Stimulated activated CD4-positive, alpha-beta T cell treated with anti-CD3 and anti-CD28 coated beads, Interleukin-4, amount 100 ng/mL, for 4 hours (primary cell): Measurements from ENCODE around the gene KIF5A.
"Not testable (repeated sequence)": the region's sequence is repeated elsewhere in the genome, so short reads cannot be mapped to it uniquely, and the experiment has no call there.

Source experiments
- DNase-seq, 2 experiments: peaks; one replicate each; pipeline ENCODE4 v3.0.0-alpha.2; 2020

The KIF5A gene

GRCh38 chr12:57558864-57559263, 9.0 kb downstream of the KIF5A start:
- DNase-seq, result no peak

GRCh38 chr12:57560516-57560915, 10.7 kb downstream of the KIF5A start:
- DNase-seq, result no peak

GRCh38 chr12:57561117-57561516, 11.3 kb downstream of the KIF5A start:
- not testable (repeated sequence) for DNase-seq

- DNase-seq, result no peak
These were observed 13.5 kb downstream of the KIF5A start for GRCh38 chr12:57563358-57563757.

GRCh38 chr12:57564178-57564740, 14.4 kb downstream of the KIF5A start:
- no peak for DNase-seq

GRCh38 chr12:57568838-57569237, 19.0 kb downstream of the KIF5A start:
- DNase-seq, result no peak

GRCh38 chr12:57569858-57570257, 20.0 kb downstream of the KIF5A start:
- DNase-seq, result no peak

GRCh38 chr12:57570438-57570837, 20.6 kb downstream of the KIF5A start:
- not testable (repeated sequence) for DNase-seq

GRCh38 chr12:57571926-57572762, 22.3 kb downstream of the KIF5A start:
- no peak for DNase-seq

- DNase-seq, result no peak
These were observed 25.0 kb downstream of the KIF5A start for GRCh38 chr12:57574795-57575194.

GRCh38 chr12:57575771-57576612, 26.1 kb downstream of the KIF5A start:
- no peak for DNase-seq

- DNase-seq, result no peak
These were observed 26.8 kb downstream of the KIF5A start for GRCh38 chr12:57576613-57577160.

GRCh38 chr12:57577981-57578758, 28.3 kb downstream of the KIF5A start:
- no peak for DNase-seq

- DNase-seq, result no peak
These were observed 29.2 kb downstream of the KIF5A start for GRCh38 chr12:57579011-57579410.

- no peak for DNase-seq
These were observed 30.0 kb downstream of the KIF5A start for GRCh38 chr12:57579677-57580465.

- no peak for DNase-seq
These were observed 30.6 kb downstream of the KIF5A start for GRCh38 chr12:57580466-57580795.

- DNase-seq, result no peak
These were observed 32.0 kb downstream of the KIF5A start for GRCh38 chr12:57581802-57582201.

- no peak for DNase-seq
These were observed 32.6 kb downstream of the KIF5A start for GRCh38 chr12:57582440-57582839.

- peak; percentile 33 to 62 for DNase-seq
These were observed 33.4 kb downstream of the KIF5A start for GRCh38 chr12:57583008-57583831.

- DNase-seq, result no peak
These were observed 34.2 kb downstream of the KIF5A start for GRCh38 chr12:57584050-57584449.

GRCh38 chr12:57584690-57585089, 34.8 kb downstream of the KIF5A start:
- DNase-seq, result no peak
